ENCODE measurements around the gene PHYHIPL. TPM values are rescaled to one million over a fixed set of nuclear protein-coding genes. Genes with fewer than 3 reads are reported as not detected.

PHYHIPL gene
- total RNA-seq, 4 donors from 2014 or later, result 0.11 to 0.29 (median 0.13) TPM; not detected in 1

- TF ChIP-seq POLR2A (IDR thresholded peaks at IDR 0.05) (no peak), CTCF (IDR thresholded peaks at IDR 0.05) (no peak)
- intact Hi-C loops (cut with DNase I), result no loop called here
- Histone ChIP-seq H3K27ac (no peak overlapping the region), H3K27me3 (no peaks in the 10 kb centered on the region), H3K4me3 (replicated peaks in 1 of 3) (no peak overlapping the region), H3K9me3 (no peaks in the 10 kb centered on the region), H3K36me3 (no peaks in the 10 kb centered on the region), H3K4me1 (peaks cover 0 to 5% of the 10 kb centered on the region in 2 donors)
- WGBS, 2 donors, result 88 to 92% methylated on average over 7 of the region's 7 CpGs
- DNase-seq, result no peak
Measured at GRCh38 chr10:59284118-59284975, 107.9 kb downstream of the PHYHIPL start.

DNA sequence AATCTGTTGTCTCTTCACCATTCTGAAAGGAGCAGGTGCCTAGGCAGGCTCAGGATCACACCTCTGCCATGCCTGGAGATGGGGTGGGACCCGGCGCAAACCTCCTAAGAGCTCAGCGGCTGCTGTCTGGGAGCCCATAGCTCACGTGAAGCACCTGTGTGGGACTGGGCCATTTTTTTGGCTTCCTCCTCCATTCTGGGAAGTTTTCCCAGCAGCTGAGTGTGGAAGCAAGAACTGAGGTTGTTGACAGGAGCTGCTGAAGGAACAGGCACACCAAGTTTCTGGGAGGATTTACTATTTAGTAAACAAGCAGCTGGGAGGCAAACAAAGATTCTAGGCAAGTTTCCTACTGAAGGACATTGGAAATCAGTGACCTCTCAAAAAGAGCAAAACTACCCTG, 108.6 kb downstream of the PHYHIPL start:
- Histone ChIP-seq H3K27ac (no peak overlapping the region), H3K27me3 (no peaks in the 10 kb centered on the region), H3K9me3 (no peaks in the 10 kb centered on the region), H3K4me1 (no peaks in the 10 kb centered on the region), H3K36me3 (no peaks in the 10 kb centered on the region), H3K4me3 (replicated peaks in 1 of 3) (no peak overlapping the region)
- intact Hi-C loops (cut with DNase I), result no loop called here
- no peak for DNase-seq
- no peak for TF ChIP-seq CTCF (IDR thresholded peaks at IDR 0.05)
- TF ChIP-seq POLR2A (IDR thresholded peaks at IDR 0.05), result no peak
- 96% methylated on average over 4 of the region's 4 CpGs for WGBS, 2 donors

DNA sequence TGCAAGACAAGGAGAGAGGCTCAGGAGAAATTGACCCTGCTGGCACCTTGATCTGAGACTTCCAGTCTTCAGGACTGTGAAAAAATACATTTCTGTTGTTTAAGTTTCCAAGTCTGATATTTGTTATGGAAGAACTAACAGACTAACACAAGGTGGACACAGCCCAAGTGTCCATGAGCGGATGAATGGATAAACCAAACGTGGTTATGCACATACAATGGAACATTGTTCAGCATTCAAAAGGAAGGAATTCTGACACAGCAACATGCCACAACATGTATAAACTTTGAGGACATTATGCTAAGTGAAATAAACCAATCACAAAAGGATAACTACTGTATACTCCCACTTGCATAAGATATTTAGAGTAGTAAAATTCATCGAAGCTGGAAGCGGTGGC, 109.4 kb downstream of the PHYHIPL start:
- WGBS, 2 donors, result 94 to 95% methylated on average over 4 of the region's 4 CpGs
- TF ChIP-seq POLR2A (IDR thresholded peaks at IDR 0.05) (no peak), CTCF (IDR thresholded peaks at IDR 0.05) (no peak)
- Histone ChIP-seq H3K4me3 (replicated peaks in 1 of 3) (no peak overlapping the region), H3K4me1 (no peaks in the 10 kb centered on the region), H3K36me3 (no peaks in the 10 kb centered on the region), H3K27me3 (no peaks in the 10 kb centered on the region), H3K27ac (no peak overlapping the region), H3K9me3 (no peaks in the 10 kb centered on the region)
- no peak for DNase-seq
- intact Hi-C loops (cut with DNase I), result no loop called here

GRCh38 chr10:59287587-59288255, 111.3 kb downstream of the PHYHIPL start:
- H3K4me1 ChIP-seq, result no peaks in the 10 kb centered on the region
- 87 to 89% methylated on average over 3 of the region's 3 CpGs for WGBS, 2 donors

More at GRCh38 chr10:59287587-59288255, 111.3 kb downstream of the PHYHIPL start:
- intact Hi-C loops (cut with DNase I), result no loop called here
- Histone ChIP-seq H3K36me3 (no peaks in the 10 kb centered on the region), H3K9me3 (no peaks in the 10 kb centered on the region), H3K27me3 (no peaks in the 10 kb centered on the region), H3K4me3 (replicated peaks in 1 of 3) (no peak overlapping the region), H3K27ac (no peak overlapping the region)
- no peak for TF ChIP-seq CTCF (IDR thresholded peaks at IDR 0.05)
- TF ChIP-seq POLR2A (IDR thresholded peaks at IDR 0.05), result no peak
- no peak for DNase-seq

All from thyroid gland (tissue), 4 donors.